Measurements from ENCODE around the gene RAB40C. TPM values are rescaled to one million over a fixed set of nuclear protein-coding genes. Genes with fewer than 3 reads are reported as not detected.

Gene RAB40C
- total and polyA plus RNA-seq, 3 donors from 2014 or later = 27.6 to 51.2 (median 47.9) TPM

GRCh38 chr16:591892-592517 is 2.1 kb downstream of the RAB40C start:
- H3K36me3 ChIP-seq (ENCODE audit: low read depth, missing control alignments) = no peaks in the 10 kb centered on the region
- peaks cover 33% of the 10 kb centered on the region for H3K4me1 ChIP-seq
- TF ChIP-seq, protein P1, sequence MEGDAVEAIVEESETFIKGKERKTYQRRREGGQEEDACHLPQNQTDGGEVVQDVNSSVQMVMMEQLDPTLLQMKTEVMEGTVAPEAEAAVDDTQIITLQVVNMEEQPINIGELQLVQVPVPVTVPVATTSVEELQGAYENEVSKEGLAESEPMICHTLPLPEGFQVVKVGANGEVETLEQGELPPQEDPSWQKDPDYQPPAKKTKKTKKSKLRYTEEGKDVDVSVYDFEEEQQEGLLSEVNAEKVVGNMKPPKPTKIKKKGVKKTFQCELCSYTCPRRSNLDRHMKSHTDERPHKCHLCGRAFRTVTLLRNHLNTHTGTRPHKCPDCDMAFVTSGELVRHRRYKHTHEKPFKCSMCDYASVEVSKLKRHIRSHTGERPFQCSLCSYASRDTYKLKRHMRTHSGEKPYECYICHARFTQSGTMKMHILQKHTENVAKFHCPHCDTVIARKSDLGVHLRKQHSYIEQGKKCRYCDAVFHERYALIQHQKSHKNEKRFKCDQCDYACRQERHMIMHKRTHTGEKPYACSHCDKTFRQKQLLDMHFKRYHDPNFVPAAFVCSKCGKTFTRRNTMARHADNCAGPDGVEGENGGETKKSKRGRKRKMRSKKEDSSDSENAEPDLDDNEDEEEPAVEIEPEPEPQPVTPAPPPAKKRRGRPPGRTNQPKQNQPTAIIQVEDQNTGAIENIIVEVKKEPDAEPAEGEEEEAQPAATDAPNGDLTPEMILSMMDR (IDR thresholded peaks at IDR 0.05) = no peak
- no peak for TF ChIP-seq POLR2A (IDR thresholded peaks at IDR 0.05)
- WGBS, 2 donors = 83 to 91% methylated on average over 14 to 15 of the region's 15 CpGs
- H3K27me3 ChIP-seq = no peaks in the 10 kb centered on the region
- DNase-seq = no peak
- H3K9me3 ChIP-seq = no peaks in the 10 kb centered on the region
- H3K27ac ChIP-seq = no peak overlapping the region
- intact Hi-C loops (cut with DNase I; ENCODE audit: low total_unique reads) = no loop called here
- H3K4me3 ChIP-seq = no peak overlapping the region

DNA sequence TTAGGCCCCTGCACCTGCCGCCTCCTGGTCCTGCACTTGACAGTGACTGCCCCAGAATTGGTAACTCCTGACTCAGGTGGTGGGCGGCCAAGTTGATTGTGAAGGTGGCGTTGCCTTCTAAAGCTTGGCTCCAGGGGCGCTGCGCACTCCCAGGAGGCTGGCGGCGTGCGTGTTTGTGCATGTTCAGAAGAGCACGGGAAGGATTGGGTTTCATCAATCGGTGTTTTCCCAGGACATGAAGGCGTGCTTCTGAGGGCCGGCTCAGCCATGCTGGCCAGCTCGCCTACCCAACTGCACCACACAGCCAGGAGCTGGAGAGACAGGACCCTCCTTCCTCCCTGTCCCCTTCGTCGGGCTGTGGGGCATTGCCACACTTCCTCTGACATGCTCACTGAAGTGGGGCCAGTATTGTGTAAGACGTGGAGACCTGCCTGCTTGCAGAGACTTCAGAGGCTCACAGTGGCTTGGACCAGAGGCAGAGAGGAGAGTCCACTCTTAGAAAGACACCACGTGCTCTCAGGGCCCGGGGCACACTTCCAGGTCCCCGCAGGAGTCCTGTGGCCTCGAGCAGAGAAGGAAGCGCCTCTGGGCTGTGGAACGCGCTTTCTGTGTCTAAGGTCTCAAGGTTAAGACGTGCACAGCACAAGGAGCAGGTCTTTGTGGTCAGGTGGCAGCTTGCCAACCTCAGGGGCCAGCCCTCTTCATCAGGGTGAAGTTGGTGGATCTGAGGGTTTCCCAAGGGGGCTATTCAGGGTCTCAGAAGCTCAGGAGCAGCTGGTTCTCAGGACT is 2.8 kb downstream of the RAB40C start:
- 65 to 72% methylated on average over 24 of the region's 24 CpGs for WGBS, 2 donors
- Histone ChIP-seq H3K27ac (no peak overlapping the region), H3K36me3 (ENCODE audit: low read depth, missing control alignments) (no peaks in the 10 kb centered on the region), H3K9me3 (no peaks in the 10 kb centered on the region), H3K4me3 (no peak overlapping the region), H3K27me3 (no peaks in the 10 kb centered on the region), H3K4me1 (peaks cover 32% of the 10 kb centered on the region)
- DNase-seq = peak; percentile 69
- TF ChIP-seq, protein P1 (IDR thresholded peaks at IDR 0.05) = no peak
- TF ChIP-seq POLR2A (IDR thresholded peaks at IDR 0.05) = no peak
- intact Hi-C loops (cut with DNase I; ENCODE audit: low total_unique reads) = no loop called here

DNA sequence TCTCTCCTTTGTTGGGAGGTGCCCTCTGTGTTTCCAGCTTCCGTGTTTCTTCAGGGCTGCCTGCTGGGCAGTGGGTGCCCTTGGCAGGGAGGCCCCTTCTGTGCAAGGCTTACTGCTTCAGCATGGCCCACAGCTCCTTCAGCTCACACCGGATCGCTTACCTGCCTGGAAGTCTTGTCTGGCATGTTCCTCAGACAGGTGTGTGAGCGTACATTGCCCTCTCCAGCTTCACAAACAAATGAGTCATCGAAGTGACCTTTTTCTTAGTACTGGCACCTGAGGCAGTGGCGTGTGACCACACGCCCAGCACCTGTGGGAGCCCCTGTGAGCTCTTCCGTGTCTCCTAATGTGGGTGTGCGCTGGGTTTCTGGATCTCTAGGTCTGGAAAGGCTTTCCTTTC is 3.5 kb downstream of the RAB40C start:
- H3K4me3 ChIP-seq = no peak overlapping the region
- peaks cover 25% of the 10 kb centered on the region for H3K4me1 ChIP-seq

DNA sequence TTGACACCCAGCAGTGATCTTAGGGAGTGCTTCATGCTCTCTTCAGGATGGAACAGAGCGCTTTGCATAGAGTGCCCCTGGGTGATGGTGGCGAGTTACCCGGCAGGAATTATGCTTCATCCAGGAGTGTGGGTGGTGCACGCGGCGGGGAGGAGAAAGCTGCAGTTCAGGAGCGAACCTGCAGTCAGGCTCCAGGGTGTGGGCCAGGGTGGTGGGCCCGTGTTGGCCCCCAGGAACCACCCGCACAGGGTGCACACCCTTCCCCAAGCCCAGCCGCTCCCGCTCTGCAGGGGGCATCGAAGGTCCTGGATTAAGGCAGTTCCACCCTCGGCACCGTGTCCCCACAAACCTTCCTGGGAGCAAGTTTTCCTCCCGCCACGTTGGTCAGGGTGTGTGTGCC is 3.9 kb downstream of the RAB40C start:
- WGBS, 2 donors = 91 to 92% methylated on average over 14 to 16 of the region's 16 CpGs
- Histone ChIP-seq H3K36me3 (ENCODE audit: low read depth, missing control alignments) (no peaks in the 10 kb centered on the region), H3K4me3 (no peak overlapping the region), H3K4me1 (peaks cover 24% of the 10 kb centered on the region), H3K27me3 (no peaks in the 10 kb centered on the region), H3K27ac (no peak overlapping the region), H3K9me3 (no peaks in the 10 kb centered on the region)
- intact Hi-C loops (cut with DNase I; ENCODE audit: low total_unique reads) = no loop called here
- no peak for TF ChIP-seq POLR2A (IDR thresholded peaks at IDR 0.05)
- TF ChIP-seq, protein P1 (IDR thresholded peaks at IDR 0.05) = no peak
- DNase-seq = no peak

More for the DNA sequence above, 3.5 kb downstream of the RAB40C start:
- DNase-seq = no peak
- 90 to 96% methylated on average over 9 of the region's 9 CpGs for WGBS, 2 donors
- Histone ChIP-seq H3K36me3 (ENCODE audit: low read depth, missing control alignments) (no peaks in the 10 kb centered on the region), H3K27me3 (no peaks in the 10 kb centered on the region), H3K27ac (no peak overlapping the region), H3K9me3 (no peaks in the 10 kb centered on the region)
- intact Hi-C loops (cut with DNase I; ENCODE audit: low total_unique reads) = no loop called here
- TF ChIP-seq, protein P1 (IDR thresholded peaks at IDR 0.05) = no peak
